Spleen (tissue), 11 donors: ENCODE measurements around the gene NFKBIL1. TPM values are rescaled to one million over a fixed set of nuclear protein-coding genes. Genes with fewer than 3 reads are reported as not detected.

ENCODE experiments used
- DNase-seq: peaks from one replicate; pipeline ENCODE4 v3.0.0-alpha.2; 2020
- H3K27ac ChIP-seq, 8 donors: fragments of 200-600 bp; sonication (generic) in 7 of 8; 1 replicate in 4 of 8; 2 replicates in 4 of 8; pipeline versions ENCODE4 v1.5.0 to v1.8.0; 2016 to 2021; ENCODE audit warnings: inconsistent platforms in 4 of 8, mild to moderate bottlenecking in 4 of 8, moderate library complexity in 1 of 8
- H3K27me3 ChIP-seq, 7 donors: fragments of 200-600 bp; sonication (generic) in 6 of 7; replicated peaks in 1 of 7; 1 replicate in 4 of 7; 2 replicates in 3 of 7; pipeline versions ENCODE4 v1.5.0 to v1.8.0; 2016 to 2021; ENCODE audit warnings: inconsistent platforms in 3 of 7, mild to moderate bottlenecking in 1 of 7
- H3K36me3 ChIP-seq, 6 donors: fragments of 200-600 bp; sonication (generic) in 5 of 6; 1 replicate in 4 of 6; 2 replicates in 2 of 6; pipeline versions ENCODE4 v1.5.0 to v1.8.0; 2016 to 2021; ENCODE audit warnings: inconsistent platforms in 2 of 6
- H3K4me1 ChIP-seq, 6 donors: fragments of 200-600 bp; sonication (generic) in 5 of 6; 1 replicate in 3 of 6; 2 replicates in 3 of 6; pipeline versions ENCODE4 v1.5.0 to v1.8.0; 2016 to 2021; ENCODE audit warnings: inconsistent platforms in 3 of 6
- H3K4me3 ChIP-seq, 8 donors: fragments of 200-600 bp; sonication (generic) in 7 of 8; 1 replicate in 4 of 8; 2 replicates in 4 of 8; pipeline versions ENCODE4 v1.5.0 to v1.8.0; 2016 to 2021; ENCODE audit warnings: inconsistent platforms in 4 of 8, mild to moderate bottlenecking in 4 of 8, moderate library complexity in 2 of 8
- H3K9me3 ChIP-seq, 8 donors: fragments of 200-600 bp; sonication (generic) in 7 of 8; 1 replicate in 4 of 8; 2 replicates in 4 of 8; pipeline versions ENCODE4 v1.5.0 to v1.8.0; 2016 to 2021; ENCODE audit warnings: inconsistent platforms in 4 of 8
- CTCF ChIP-seq, 11 experiments: fragments of 200-600 bp in 7 of 11; fragments of 450-650 bp in 4 of 11; sonication (generic) in 4 of 11; IDR thresholded peaks in 8 of 11; conservative IDR thresholded peaks in 3 of 11; 1 replicate in 7 of 11; 2 replicates in 4 of 11; pipeline versions ENCODE4 v1.4.0 to v1.8.0; 2016 to 2021; ENCODE audit warnings: antibody characterized with exemption in 11 of 11, inconsistent platforms in 4 of 11, mild to moderate bottlenecking in 1 of 11
- POLR2A ChIP-seq, 3 donors: fragments of 450-650 bp; IDR thresholded peaks; one replicate each; pipeline ENCODE4 v1.5.1; 2017; ENCODE audit warnings: antibody characterized with exemption in 3 of 3, mild to moderate bottlenecking in 1 of 3
- POLR2AphosphoS5 ChIP-seq, 3 donors: sonication (generic); formaldehyde crosslinking; IDR thresholded peaks; one replicate each; pipeline ENCODE4 v1.5.1; 2017; ENCODE audit warnings: antibody characterized with exemption in 3 of 3
- WGBS, 5 donors: extraction: QIAGEN DNeasy Blood & Tissue Kit in 3 of 5; methylation state at CpG; one replicate each; pipeline versions ENCODE4 v1.1.5 to v1.1.7; 2013 to 2018; 5-methylcytosine and 5-hydroxymethylcytosine counted together
- intact Hi-C: fragments of 100-400 bp; cut with DNase I; formaldehyde crosslinking; loops from one replicate; pipeline ENCODE4 v1.15.0; 2023; ENCODE audit warnings: low total_unique reads
- polyA plus RNA-seq, 3 donors: library from polyadenylated mRNA; stranded (reverse); fragments of 200-250 nt; gene quantifications; one replicate each; pipeline ENCODE4 v1.2.1, GENCODE V29; 2013
- total RNA-seq, 7 donors: library from RNA; depleted of rRNA in 3 of 7; stranded (reverse); fragments of >200 nt in 3 of 7; fragmentation: NEBNext Ultra II Directional in 4 of 7; extraction: Animal tissue kit (Norgen Biotek cat#: 25700) in 4 of 7; gene quantifications; one replicate each; pipeline versions ENCODE4 v1.1.0 to v1.2.1, GENCODE V29; 2016 to 2021
- donor health status: healthy with polysubstance abuse.
- donor health status: DM: no; HTN: no; CAD: no; lungs with moderate emphysema.
- donor health status: DM: no; HTN: no; CAD: no.
- donor health status: Bipolar disorder and iron deficiency.
- donor health status: healthy.
- donor health status: DM: no; HTN: no; CAD: no.
- donor health status: DM: yes; HTN: yes; CAD: no.

The NFKBIL1 gene
- total and polyA plus RNA-seq, 10 donors = 11.0 to 36.3 (median 19.4) TPM

GRCh38 chr6:31531771-31532643, 15.4 kb upstream of the NFKBIL1 start:
- Histone ChIP-seq H3K36me3 (peaks cover 17 to 91% (median 77%) of the 10 kb centered on the region in 6 donors), H3K4me3 (no peak overlapping the region), H3K27me3 (no peaks in the 10 kb centered on the region), H3K4me1 (peaks cover 2 to 49% (median 23%) of the 10 kb centered on the region in 6 donors), H3K27ac (peak overlapping the region in 3 of 8 donors; percentile 42 to 45 (median 43)), H3K9me3 (no peaks in the 10 kb centered on the region)
- WGBS, 5 donors = 65 to 77% (median 71%) methylated on average over 9 of the region's 9 CpGs
- TF ChIP-seq CTCF (IDR thresholded peaks at IDR 0.05 in 8 of 11, conservative IDR thresholded peaks at IDR 0.05 in 3 of 11) = no peak
- TF ChIP-seq POLR2A (IDR thresholded peaks at IDR 0.05) = no peak
- peak in 2 of 3 donors; percentile 6 to 46 for TF ChIP-seq POLR2AphosphoS5 (IDR thresholded peaks at IDR 0.05)
- intact Hi-C loops = no loop called here
- no peak for DNase-seq

- TF ChIP-seq CTCF (IDR thresholded peaks at IDR 0.05 in 8 of 11, conservative IDR thresholded peaks at IDR 0.05 in 3 of 11) = no peak
- TF ChIP-seq POLR2AphosphoS5 (IDR thresholded peaks at IDR 0.05) = peak in 1 of 3 donors; percentile 62
- no peak overlapping the region for H3K4me3 ChIP-seq
- no peaks in the 10 kb centered on the region for H3K9me3 ChIP-seq
- no peak for DNase-seq
- no peaks in the 10 kb centered on the region for H3K27me3 ChIP-seq
- peaks cover 2 to 57% (median 30%) of the 10 kb centered on the region in 6 donors for H3K4me1 ChIP-seq
- peaks cover 17 to 100% (median 85%) of the 10 kb centered on the region in 6 donors for H3K36me3 ChIP-seq
- whole genome bisulfite sequencing, 5 donors = 56 to 69% (median 61%) methylated on average over 9 of the region's 9 CpGs
- H3K27ac ChIP-seq = peak overlapping the region in 7 of 8 donors; percentile 20 to 51 (median 43)
- intact Hi-C loops = no loop called here
These were observed 14.6 kb upstream of the NFKBIL1 start for GRCh38 chr6:31532644-31533454.

GRCh38 chr6:31533455-31533841, 14.0 kb upstream of the NFKBIL1 start:
- intact Hi-C loops = no loop called here
- H3K4me3 ChIP-seq = no peak overlapping the region

More at GRCh38 chr6:31533455-31533841, 14.0 kb upstream of the NFKBIL1 start:
- no peak for DNase-seq
- no peak for TF ChIP-seq POLR2A (IDR thresholded peaks at IDR 0.05)
- no peak for TF ChIP-seq POLR2AphosphoS5 (IDR thresholded peaks at IDR 0.05)
- no peak for TF ChIP-seq CTCF (IDR thresholded peaks at IDR 0.05 in 8 of 11, conservative IDR thresholded peaks at IDR 0.05 in 3 of 11)
- 63 to 89% (median 68%) methylated on average over 1 of the region's 1 CpG for WGBS, 5 donors
- Histone ChIP-seq H3K36me3 (peaks cover 20 to 100% (median 91%) of the 10 kb centered on the region in 6 donors), H3K9me3 (no peaks in the 10 kb centered on the region), H3K4me1 (peaks cover 4 to 63% (median 35%) of the 10 kb centered on the region in 6 donors), H3K27ac (peak overlapping the region in 5 of 8 donors; percentile 20 to 51 (median 43)), H3K27me3 (no peaks in the 10 kb centered on the region)
